ENCODE results near the gene CDH4.

GRCh38 chr20:61414455-61414991, 162.5 kb downstream of the CDH4 start:
- TF ChIP-seq CTCF (IDR thresholded peaks at IDR 0.05) (no peak), EP300 (IDR thresholded peaks at IDR 0.05) (no peak), POLR2AphosphoS5 (IDR thresholded peaks at IDR 0.05) (no peak), POLR2A (IDR thresholded peaks at IDR 0.05) (no peak)
